ENCODE results near the gene KIF21B.
"Not testable (repeated sequence)": the region's sequence is repeated elsewhere in the genome, so short reads cannot be mapped to it uniquely, and the experiment has no call there.

Gene KIF21B

GRCh38 chr1:200930285-200930684, 93.2 kb downstream of the KIF21B start:
- not testable (repeated sequence) for DNase-seq

- DNase-seq: no peak
These were observed 93.8 kb downstream of the KIF21B start for GRCh38 chr1:200929530-200930278.

GRCh38 chr1:200925831-200926230, 97.7 kb downstream of the KIF21B start:
- no peak for DNase-seq

GRCh38 chr1:200923601-200924000, 99.9 kb downstream of the KIF21B start:
- no peak for DNase-seq

- DNase-seq: no peak
These were observed 101.1 kb downstream of the KIF21B start for GRCh38 chr1:200922406-200922805.

GRCh38 chr1:200921571-200922110, 101.9 kb downstream of the KIF21B start:
- DNase-seq: no peak
